ENCODE data around the gene EHBP1. TPM values are rescaled to one million over a fixed set of nuclear protein-coding genes. Genes with fewer than 3 reads are reported as not detected.
A peak's percentile ranks its signal among the peaks of the same experiment; 100 is the strongest.

Gene EHBP1
- total and polyA plus RNA-seq, 2 donors (not counting 1 experiment from before 2014, with no cell fraction given) = 129 to 191 TPM

DNA sequence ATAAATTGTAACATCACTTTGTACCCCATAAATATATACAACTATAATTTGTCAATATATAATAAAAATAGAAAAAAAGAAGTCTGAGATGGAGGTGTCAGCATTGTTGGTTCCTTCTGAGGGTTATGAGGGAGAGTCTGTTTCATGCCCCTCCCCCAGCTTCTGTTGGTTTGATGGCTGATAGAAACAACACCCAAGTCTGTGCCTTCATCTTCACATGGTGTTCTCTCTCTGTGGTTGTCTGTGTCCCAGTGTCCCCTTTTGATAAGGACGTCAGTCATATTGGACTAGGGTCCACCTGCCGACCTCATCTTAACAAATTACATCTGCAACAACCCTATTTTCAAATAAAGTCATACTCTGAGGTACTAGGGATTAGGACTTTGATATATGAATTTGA is 20.3 kb upstream of the EHBP1 start:
- DNase-seq (ENCODE audit: low read depth in 2 of 2) = no peak
- no peak overlapping the region for H3K4me3 ChIP-seq (replicated peaks in 1 of 4; ENCODE audit: control extremely low read depth in 1 of 4, insufficient read depth in 1 of 4, low read depth in 3 of 4, low read length in 4 of 4)
- no peak overlapping the region for H3K27ac ChIP-seq (ENCODE audit: insufficient read depth, low read length)
- H3K79me2 ChIP-seq (ENCODE audit: control insufficient read depth, insufficient read depth, low read length) = no peaks in the 10 kb centered on the region
- H3K36me3 ChIP-seq (ENCODE audit: control insufficient read depth, insufficient read depth, low read length) = no peaks in the 10 kb centered on the region
- H3K27me3 ChIP-seq (ENCODE audit: control insufficient read depth, insufficient read depth, low read length) = no peaks in the 10 kb centered on the region
- no peaks in the 10 kb centered on the region for H3K4me1 ChIP-seq (ENCODE audit: control insufficient read depth, extremely low read depth, insufficient read depth, low read length)
- H4K20me1 ChIP-seq (ENCODE audit: control insufficient read depth, extremely low read depth, insufficient read depth, low read length) = no peaks in the 10 kb centered on the region
- H3K9ac ChIP-seq (ENCODE audit: insufficient read depth, low read length) = no peak overlapping the region
- H3K4me2 ChIP-seq (ENCODE audit: extremely low read depth, insufficient read depth, low read length) = no peak overlapping the region
- TF ChIP-seq, protein P1, sequence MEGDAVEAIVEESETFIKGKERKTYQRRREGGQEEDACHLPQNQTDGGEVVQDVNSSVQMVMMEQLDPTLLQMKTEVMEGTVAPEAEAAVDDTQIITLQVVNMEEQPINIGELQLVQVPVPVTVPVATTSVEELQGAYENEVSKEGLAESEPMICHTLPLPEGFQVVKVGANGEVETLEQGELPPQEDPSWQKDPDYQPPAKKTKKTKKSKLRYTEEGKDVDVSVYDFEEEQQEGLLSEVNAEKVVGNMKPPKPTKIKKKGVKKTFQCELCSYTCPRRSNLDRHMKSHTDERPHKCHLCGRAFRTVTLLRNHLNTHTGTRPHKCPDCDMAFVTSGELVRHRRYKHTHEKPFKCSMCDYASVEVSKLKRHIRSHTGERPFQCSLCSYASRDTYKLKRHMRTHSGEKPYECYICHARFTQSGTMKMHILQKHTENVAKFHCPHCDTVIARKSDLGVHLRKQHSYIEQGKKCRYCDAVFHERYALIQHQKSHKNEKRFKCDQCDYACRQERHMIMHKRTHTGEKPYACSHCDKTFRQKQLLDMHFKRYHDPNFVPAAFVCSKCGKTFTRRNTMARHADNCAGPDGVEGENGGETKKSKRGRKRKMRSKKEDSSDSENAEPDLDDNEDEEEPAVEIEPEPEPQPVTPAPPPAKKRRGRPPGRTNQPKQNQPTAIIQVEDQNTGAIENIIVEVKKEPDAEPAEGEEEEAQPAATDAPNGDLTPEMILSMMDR (conservative IDR thresholded peaks at IDR 0.05 in 1 of 2, IDR thresholded peaks at IDR 0.05 in 1 of 2; ENCODE audit: low read depth in 1 of 2, low read length in 2 of 2) = no peak
- TF ChIP-seq EZH2 (IDR thresholded peaks at IDR 0.05; ENCODE audit: low read length, missing control alignments) = no peak
- H2AFZ ChIP-seq (ENCODE audit: low read length) = no peak overlapping the region
- no peaks in the 10 kb centered on the region for H3K9me3 ChIP-seq (ENCODE audit: control insufficient read depth, insufficient read depth, low read depth, low read length)

DNA sequence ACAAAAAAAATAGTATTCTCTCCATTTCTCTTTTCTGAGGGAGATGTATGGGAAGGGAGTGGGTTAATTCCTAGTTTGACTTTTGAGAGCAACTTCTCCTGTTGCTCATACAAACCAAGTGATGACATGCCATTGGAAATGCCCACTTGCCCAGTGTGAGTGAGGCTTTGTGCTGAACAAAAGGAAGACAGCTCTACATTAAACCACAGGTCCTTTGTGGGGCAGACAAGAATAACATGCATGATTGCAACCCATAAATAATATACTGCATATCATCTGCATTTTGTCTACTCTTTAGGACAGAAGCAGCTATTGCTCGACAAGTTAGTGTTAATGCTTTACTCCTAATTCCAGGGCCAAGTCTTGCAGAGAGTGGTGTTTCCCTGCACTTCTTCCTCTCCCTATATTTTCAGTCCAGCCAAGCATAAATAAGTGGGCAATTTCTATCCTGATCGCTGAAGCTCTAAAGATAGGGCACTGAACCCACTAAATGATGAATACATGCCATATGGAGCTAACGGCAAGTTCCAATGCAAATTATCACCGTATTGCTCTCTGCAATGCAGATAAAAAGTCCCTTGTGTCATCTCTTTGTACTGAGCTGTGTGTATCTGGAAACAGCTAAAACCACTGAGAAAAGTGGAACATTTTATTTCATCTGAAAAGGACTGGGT is 19.4 kb upstream of the EHBP1 start:
- Histone ChIP-seq H3K4me2 (ENCODE audit: extremely low read depth, insufficient read depth, low read length) (no peak overlapping the region), H3K4me1 (ENCODE audit: control insufficient read depth, extremely low read depth, insufficient read depth, low read length) (no peaks in the 10 kb centered on the region), H3K36me3 (ENCODE audit: control insufficient read depth, insufficient read depth, low read length) (no peaks in the 10 kb centered on the region), H3K4me3 (replicated peaks in 1 of 4; ENCODE audit: control extremely low read depth in 1 of 4, insufficient read depth in 1 of 4, low read depth in 3 of 4, low read length in 4 of 4) (no peak overlapping the region), H3K9me3 (ENCODE audit: control insufficient read depth, insufficient read depth, low read depth, low read length) (no peaks in the 10 kb centered on the region), H3K9ac (ENCODE audit: insufficient read depth, low read length) (no peak overlapping the region), H3K27me3 (ENCODE audit: control insufficient read depth, insufficient read depth, low read length) (no peaks in the 10 kb centered on the region), H4K20me1 (ENCODE audit: control insufficient read depth, extremely low read depth, insufficient read depth, low read length) (no peaks in the 10 kb centered on the region), H3K27ac (ENCODE audit: insufficient read depth, low read length) (no peak overlapping the region), H3K79me2 (ENCODE audit: control insufficient read depth, insufficient read depth, low read length) (no peaks in the 10 kb centered on the region), H2AFZ (ENCODE audit: low read length) (no peak overlapping the region)
- DNase-seq (ENCODE audit: low read depth in 2 of 2) = no peak
- TF ChIP-seq, protein P1 (conservative IDR thresholded peaks at IDR 0.05 in 1 of 2, IDR thresholded peaks at IDR 0.05 in 1 of 2; ENCODE audit: low read depth in 1 of 2, low read length in 2 of 2) = no peak
- no peak for TF ChIP-seq EZH2 (IDR thresholded peaks at IDR 0.05; ENCODE audit: low read length, missing control alignments)

DNA sequence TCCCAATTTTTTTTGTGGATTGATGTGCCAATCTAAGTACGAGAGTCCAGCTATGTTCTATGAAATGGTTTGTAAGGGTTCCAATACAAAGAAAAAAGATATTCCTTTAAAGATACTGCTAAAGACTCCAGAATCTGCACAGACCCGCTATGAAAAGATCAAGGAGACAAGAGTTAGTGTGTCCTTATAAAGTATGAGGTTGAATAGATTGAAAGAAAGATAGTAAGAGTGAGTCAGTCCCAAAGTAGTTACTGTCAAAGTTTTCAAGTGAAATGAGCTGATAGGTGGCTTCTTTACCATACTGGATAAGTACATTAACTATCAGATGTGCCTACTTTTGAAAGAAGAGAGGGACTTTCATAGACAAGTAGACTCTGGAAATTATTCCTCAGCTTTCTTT is 17.9 kb upstream of the EHBP1 start:
- Histone ChIP-seq H2AFZ (ENCODE audit: low read length) (no peak overlapping the region), H3K27ac (ENCODE audit: insufficient read depth, low read length) (no peak overlapping the region), H3K4me3 (replicated peaks in 1 of 4; ENCODE audit: control extremely low read depth in 1 of 4, insufficient read depth in 1 of 4, low read depth in 3 of 4, low read length in 4 of 4) (no peak overlapping the region), H4K20me1 (ENCODE audit: control insufficient read depth, extremely low read depth, insufficient read depth, low read length) (no peaks in the 10 kb centered on the region), H3K27me3 (ENCODE audit: control insufficient read depth, insufficient read depth, low read length) (no peaks in the 10 kb centered on the region), H3K9me3 (ENCODE audit: control insufficient read depth, insufficient read depth, low read depth, low read length) (no peaks in the 10 kb centered on the region), H3K36me3 (ENCODE audit: control insufficient read depth, insufficient read depth, low read length) (no peaks in the 10 kb centered on the region), H3K4me2 (ENCODE audit: extremely low read depth, insufficient read depth, low read length) (no peak overlapping the region), H3K79me2 (ENCODE audit: control insufficient read depth, insufficient read depth, low read length) (no peaks in the 10 kb centered on the region), H3K9ac (ENCODE audit: insufficient read depth, low read length) (no peak overlapping the region), H3K4me1 (ENCODE audit: control insufficient read depth, extremely low read depth, insufficient read depth, low read length) (no peaks in the 10 kb centered on the region)
- TF ChIP-seq, protein P1 (conservative IDR thresholded peaks at IDR 0.05 in 1 of 2, IDR thresholded peaks at IDR 0.05 in 1 of 2; ENCODE audit: low read depth in 1 of 2, low read length in 2 of 2) = no peak
- TF ChIP-seq EZH2 (IDR thresholded peaks at IDR 0.05; ENCODE audit: low read length, missing control alignments) = no peak
- DNase-seq (ENCODE audit: low read depth in 2 of 2) = peak in 1 of 2 donors; percentile 60

Data from fibroblast of lung (primary cell).